Hypothalamus (tissue), 51 donors: ENCODE measurements around the gene OR2V2.
"Not testable (repeated sequence)": the region's sequence is repeated elsewhere in the genome, so short reads cannot be mapped to it uniquely, and the experiment has no call there.

Source experiments
- DNase-seq, 51 donors: peaks; one replicate each; lab custom pipeline; 2025; lab: John Stamatoyannopoulos, UW

The OR2V2 gene

GRCh38 chr5:181146927-181147636 lies at the start of gene OR2V2:
TSS of gene OR2V2 (plus strand) at chr5:181147586. CDS start at chr5:181154943, 7,357 bp downstream.
- not testable (repeated sequence) for DNase-seq

- not testable (repeated sequence) for DNase-seq
These were observed 49.5 kb upstream of the OR2V2 start for GRCh38 chr5:181097759-181098491.

GRCh38 chr5:181098762-181099601 lies 48.4 kb upstream of the OR2V2 start:
- no peak for DNase-seq

DNA sequence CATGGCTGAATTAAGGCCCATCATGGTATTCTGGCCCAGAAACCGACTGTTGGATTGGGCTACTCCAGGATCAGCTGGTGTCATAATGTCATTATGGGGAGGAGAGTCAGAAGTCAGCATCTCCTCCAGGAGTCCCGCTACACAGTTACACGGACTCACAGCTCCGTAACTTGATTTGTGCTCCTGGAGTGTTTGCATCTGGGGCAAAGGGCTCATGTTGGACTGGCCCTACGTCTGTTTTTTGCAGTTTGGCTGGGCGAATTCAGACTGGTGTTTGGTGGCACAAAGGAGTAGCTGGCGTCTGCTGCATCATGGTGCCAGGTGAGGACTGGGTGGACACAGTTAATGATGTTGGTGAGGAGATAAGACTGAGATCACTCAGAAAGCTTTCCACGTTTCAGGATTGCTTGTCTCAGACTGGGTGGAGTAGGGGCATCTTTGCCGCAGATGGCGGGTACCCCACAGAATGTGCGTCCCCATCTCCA lies 47.7 kb upstream of the OR2V2 start:
- no peak for DNase-seq

DNA sequence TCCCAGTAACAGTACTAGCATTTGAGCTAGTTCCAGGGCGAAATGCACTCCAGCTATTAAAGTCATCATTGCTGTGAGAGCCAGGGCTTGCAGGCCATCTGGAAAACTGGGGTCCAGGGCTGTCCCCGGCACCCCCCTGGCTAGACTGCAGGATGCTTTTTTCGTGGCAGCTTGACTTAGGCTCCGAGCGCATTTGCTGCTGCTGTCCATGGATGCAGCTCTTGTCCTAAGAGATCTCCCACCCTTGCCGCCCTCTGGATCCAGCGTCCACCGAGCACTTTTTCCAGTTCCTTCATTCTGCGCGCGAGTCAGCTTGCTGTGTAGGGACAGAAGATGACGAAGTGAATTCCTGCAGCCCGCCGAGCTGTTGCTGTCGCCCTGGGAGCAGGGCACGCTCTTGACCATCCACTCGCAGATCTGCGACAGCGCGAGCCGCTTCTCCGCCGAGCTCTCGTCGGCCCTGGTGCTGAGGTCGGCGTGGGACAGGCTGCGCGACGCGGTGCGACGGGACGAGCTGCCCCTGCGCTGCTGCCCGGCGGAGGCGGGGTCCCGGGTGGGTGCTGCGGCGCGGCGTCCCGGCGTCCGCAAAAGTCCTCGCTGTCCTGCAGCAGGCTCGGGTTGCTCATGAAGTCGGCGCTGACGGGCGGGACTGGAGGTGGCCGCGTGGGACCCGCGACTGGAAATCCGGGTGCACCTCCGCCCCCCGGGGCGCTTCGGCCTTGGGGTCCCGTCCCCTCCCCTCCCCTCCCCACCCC lies 47.1 kb upstream of the OR2V2 start:
- DNase-seq, result no peak

DNA sequence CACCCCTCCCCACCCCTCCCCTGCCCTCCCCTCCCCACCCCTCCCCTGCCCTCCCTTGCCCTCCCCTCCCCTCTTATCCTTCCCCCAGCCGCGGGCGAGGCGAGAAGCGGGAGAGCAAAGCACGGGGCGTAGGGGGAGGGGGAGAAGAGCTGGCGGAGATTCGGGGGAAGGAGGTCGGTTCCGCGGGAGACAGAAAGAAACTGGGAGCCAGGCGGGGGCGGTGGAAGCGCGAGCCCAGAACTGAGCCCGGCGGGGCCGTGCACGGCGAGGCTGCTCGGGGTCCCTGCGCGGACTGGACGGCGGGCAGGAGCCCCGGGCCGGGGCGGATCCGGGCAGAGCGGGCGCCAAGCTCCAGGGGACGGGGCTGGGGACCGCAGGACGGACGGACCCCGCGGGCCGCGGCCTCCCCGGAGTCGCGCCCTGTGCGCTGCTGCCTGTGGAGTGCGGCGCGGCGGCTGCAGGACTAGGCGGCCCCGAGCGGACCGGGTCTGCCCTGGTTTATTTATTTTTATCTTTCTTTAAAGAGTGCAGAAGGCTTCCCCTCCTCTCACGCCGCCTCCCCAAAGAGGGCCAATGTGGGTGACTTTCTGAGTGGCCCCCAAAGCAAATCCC lies 46.2 kb upstream of the OR2V2 start:
- not testable (repeated sequence) for DNase-seq

- not testable (repeated sequence) for DNase-seq
These were observed 45.3 kb upstream of the OR2V2 start for GRCh38 chr5:181101930-181102674.

- not testable (repeated sequence) for DNase-seq
These were observed 43.2 kb upstream of the OR2V2 start for GRCh38 chr5:181104259-181104568.

GRCh38 chr5:181104606-181105390 lies 42.6 kb upstream of the OR2V2 start:
- DNase-seq, result not testable (repeated sequence)

GRCh38 chr5:181105391-181106025 lies 41.9 kb upstream of the OR2V2 start:
- DNase-seq, result no peak

GRCh38 chr5:181107699-181108098 lies 39.7 kb upstream of the OR2V2 start:
- no peak for DNase-seq

- no peak for DNase-seq
These were observed 38.7 kb upstream of the OR2V2 start for GRCh38 chr5:181108578-181109165.

DNA sequence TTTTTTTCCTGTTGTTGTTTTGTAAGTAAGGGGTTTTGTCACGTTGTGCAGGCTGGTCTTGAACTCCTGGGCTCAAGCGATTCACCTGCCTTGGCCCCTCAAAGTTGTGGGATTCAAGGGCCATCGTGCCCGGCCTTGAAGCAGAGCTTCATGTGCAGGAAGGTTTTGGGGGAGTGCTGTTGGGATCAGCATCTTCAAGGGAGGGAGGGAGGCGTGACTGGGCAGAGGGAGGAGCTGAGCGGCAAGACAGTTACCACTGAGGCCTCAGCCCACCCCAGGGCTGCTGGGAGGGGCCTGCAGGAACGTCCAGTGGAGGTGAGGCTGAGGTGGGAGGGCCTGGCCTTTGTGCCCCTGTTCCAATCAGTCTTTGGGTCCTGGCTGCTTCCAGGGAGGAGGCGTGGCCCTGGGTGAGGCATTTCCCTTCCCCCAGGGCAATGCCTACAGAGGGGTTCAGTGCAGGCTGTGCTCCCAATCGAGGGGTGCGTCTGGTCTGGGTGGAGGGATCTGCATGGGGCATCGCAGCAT lies 37.8 kb upstream of the OR2V2 start:
- no peak for DNase-seq

- no peak for DNase-seq
These were observed 36.4 kb upstream of the OR2V2 start for GRCh38 chr5:181111010-181111409.

- no peak for DNase-seq
These were observed 34.9 kb upstream of the OR2V2 start for GRCh38 chr5:181112476-181112875.

DNA sequence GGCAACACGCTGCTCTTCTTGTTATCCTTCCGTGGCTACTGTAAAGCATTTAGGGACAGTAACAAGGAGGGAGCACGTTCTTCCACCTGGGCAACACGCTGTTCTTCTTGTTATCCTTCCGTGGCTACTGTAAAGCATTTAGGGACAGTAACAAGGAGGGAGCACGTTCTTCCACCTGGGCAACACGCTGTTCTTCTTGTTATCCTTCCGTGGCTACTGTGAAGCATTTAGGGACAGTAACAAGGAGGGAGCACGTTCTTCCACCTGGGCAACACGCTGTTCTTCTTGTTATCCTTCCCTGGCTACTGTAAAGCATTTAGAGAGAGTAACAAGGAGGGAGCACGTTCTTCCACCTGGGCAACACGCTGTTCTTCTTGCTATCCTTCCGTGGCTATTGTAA lies 33.8 kb upstream of the OR2V2 start:
- not testable (repeated sequence) for DNase-seq

- no peak for DNase-seq
These were observed 33.0 kb upstream of the OR2V2 start for GRCh38 chr5:181114284-181114843.
